Measurements from ENCODE around the gene CYB561D1.
A peak's percentile ranks its signal among the peaks of the same experiment; 100 is the strongest.

GRCh38 chr1:109483672-109484518 is 10.0 kb upstream of the CYB561D1 start, which contains the start of gene ATXN7L2:
- TF ChIP-seq CTCF (IDR thresholded peaks at IDR 0.05 in 2 of 3, conservative IDR thresholded peaks at IDR 0.05 in 1 of 3; ENCODE audit: control insufficient read depth in 2 of 3, extremely low read depth in 1 of 3, insufficient read depth in 1 of 3, low read depth in 3 of 3, low read length in 3 of 3) (no peak; a peak in 1 of 6 replicates), POLR2AphosphoS5 (IDR thresholded peaks at IDR 0.05; ENCODE audit: low read length) (peak; percentile 84), RBBP5 (conservative IDR thresholded peaks at IDR 0.05) (no peak)
